GM12878 (cell line): ENCODE data around the gene CALD1. TPM values are rescaled to one million over a fixed set of nuclear protein-coding genes. Genes with fewer than 3 reads are reported as not detected.

Experiments used
- ATAC-seq: fragments of 200-7000 bp; cut with Tn5 transposase; 3 replicates; pipeline ENCODE4 v1.9.1; 2020; ENCODE audit warnings: mild to moderate bottlenecking, moderate library complexity
- BruUV-seq: library from RNA; stranded (reverse); fragments of 400-500 nt; replicated peaks from 2 replicates; lab custom pipeline; 2021; lab: Mats Ljungman, UMichigan
- CTCF ChIA-PET: fragments of 300-600 bp; sonication (Branson Sonifier 250); formaldehyde crosslinking; extraction: SDS; loops from one replicate; lab custom pipeline; 2021; ENCODE audit warnings: inconsistent platforms; lab: Yijun Ruan, JAX
- POLR2A ChIA-PET: fragments of 350-600 bp; formaldehyde crosslinking; extraction: SDS; loops from one replicate; lab custom pipeline; 2021; ENCODE audit warnings: inconsistent platforms; lab: Charles Lee
- RAD21 ChIA-PET: fragments of 300-600 bp; sonication (Branson Sonifier 250); formaldehyde crosslinking; loops from one replicate; lab custom pipeline; 2023; ENCODE audit warnings: antibody characterized with exemption; ENCODE audit not compliant: unreplicated experiment; lab: Charles Lee
- SMC1A ChIA-PET: fragments of 300-600 bp; sonication (Branson Sonifier 250); formaldehyde crosslinking; loops from one replicate; lab custom pipeline; 2023; ENCODE audit not compliant: unreplicated experiment, uncharacterized antibody; lab: Charles Lee
- DNase-seq: peaks from one replicate; pipeline ENCODE4 v3.0.0-alpha.2; 2011; ENCODE audit warnings: low read depth, low spot score
- FAIRE-seq: peaks from 3 replicates; lab custom pipeline; 2011; peaks lifted over from hg19 to GRCh38; lab: Jason Lieb, UNC
- H2AFZ ChIP-seq: 2 replicates; pipeline ENCODE4 v1.6.0; 2011; ENCODE audit warnings: low read depth, low read length, control low read depth; ENCODE audit not compliant: control insufficient read depth
- H3K27ac ChIP-seq: 2 replicates; pipeline ENCODE4 v1.5.1; 2011; ENCODE audit warnings: control low read depth; ENCODE audit not compliant: control insufficient read depth, insufficient read depth
- H3K27me3 ChIP-seq, 2 experiments: replicated peaks in 1 of 2; 2 replicates each; pipeline versions ENCODE4 v1.6.0 to v1.6.1; 2011; ENCODE audit warnings: low read length in 1 of 2; ENCODE audit not compliant: control insufficient read depth in 2 of 2, insufficient read depth in 2 of 2
- H3K36me3 ChIP-seq, 2 experiments: 2 replicates each; pipeline ENCODE4 v1.5.1; 2011; ENCODE audit warnings: low read length in 1 of 2; ENCODE audit not compliant: control insufficient read depth in 2 of 2, insufficient read depth in 2 of 2
- H3K4me1 ChIP-seq: 2 replicates; pipeline ENCODE4 v1.6.1; 2011; ENCODE audit warnings: mild to moderate bottlenecking, low read length, moderate library complexity, mixed read lengths; ENCODE audit not compliant: control insufficient read depth, insufficient read depth
- H3K4me2 ChIP-seq: 2 replicates; pipeline ENCODE4 v1.6.0; 2011; ENCODE audit warnings: control low read depth; ENCODE audit not compliant: control insufficient read depth, insufficient read depth
- H3K4me3 ChIP-seq: fragments of 200-600 bp; sonication (generic); 2 replicates; pipeline ENCODE4 v1.5.1; 2016
- H3K79me2 ChIP-seq: 2 replicates; pipeline ENCODE4 v1.6.0; 2011; ENCODE audit warnings: low read length; ENCODE audit not compliant: control insufficient read depth, insufficient read depth
- H3K9ac ChIP-seq: 2 replicates; pipeline ENCODE4 v1.8.0; 2011; ENCODE audit warnings: low read length, control low read depth, mixed read lengths; ENCODE audit not compliant: control insufficient read depth, insufficient read depth
- H3K9me3 ChIP-seq: replicated peaks from 3 replicates; pipeline ENCODE4 v1.5.1; 2011; ENCODE audit warnings: mild to moderate bottlenecking, low read length; ENCODE audit not compliant: control insufficient read depth, insufficient read depth
- H4K20me1 ChIP-seq: 2 replicates; pipeline ENCODE4 v1.6.0; 2011; ENCODE audit not compliant: control insufficient read depth, insufficient read depth
- BACH1 ChIP-seq: fragments of 450-650 bp; IDR thresholded peaks from 2 replicates; pipeline ENCODE4 v1.6.1; 2017; ENCODE audit warnings: mild to moderate bottlenecking, borderline replicate concordance
- CHD1 ChIP-seq: IDR thresholded peaks from 2 replicates; pipeline ENCODE4 v1.6.1; 2012; ENCODE audit warnings: low read depth, low read length, improper control_type of control experiment
- EED ChIP-seq: sonication (generic); IDR thresholded peaks from 2 replicates; pipeline ENCODE4 v1.6.1; 2016; ENCODE audit warnings: antibody characterized with exemption, low read depth
- EP300 ChIP-seq, 2 experiments: fragments of 150-350 bp in 1 of 2; IDR thresholded peaks; 2 replicates each; pipeline ENCODE4 v1.6.1; 2011 to 2012; ENCODE audit warnings: low read depth in 2 of 2, low read length in 2 of 2, borderline replicate concordance in 1 of 2, improper control_type of control experiment in 1 of 2, inconsistent platforms in 1 of 2; ENCODE audit not compliant: control insufficient read depth in 1 of 2
- GATAD2B ChIP-seq: fragments of 450-650 bp; conservative IDR thresholded peaks from 2 replicates; pipeline ENCODE4 v1.6.1; 2017; ENCODE audit warnings: low read depth, mild to moderate bottlenecking, moderate library complexity
- HDAC2 ChIP-seq: fragments of 200-600 bp; sonication (generic); IDR thresholded peaks from 2 replicates; pipeline ENCODE4 v1.6.1; 2017
- NFYA ChIP-seq: IDR thresholded peaks from 2 replicates; pipeline ENCODE4 v1.6.1; 2011; ENCODE audit warnings: low read depth, mild to moderate bottlenecking, low read length, improper control_type of control experiment, borderline replicate concordance
- NR2C2 ChIP-seq: IDR thresholded peaks from 2 replicates; pipeline ENCODE4 v1.6.1; 2011; ENCODE audit warnings: borderline replicate concordance, low read depth; ENCODE audit not compliant: control insufficient read depth, insufficient read length
- PML ChIP-seq: IDR thresholded peaks from 2 replicates; pipeline ENCODE4 v1.6.1; 2012; ENCODE audit warnings: low read length, inconsistent platforms
- RB1 ChIP-seq: fragments of 450-650 bp; formaldehyde crosslinking; IDR thresholded peaks from 2 replicates; pipeline ENCODE4 v1.6.1; 2017; ENCODE audit warnings: mild to moderate bottlenecking, borderline replicate concordance
- SP1 ChIP-seq: IDR thresholded peaks from one replicate; pipeline ENCODE4 v1.6.1; 2011; ENCODE audit warnings: low read depth, low read length
- SUPT20H ChIP-seq: IDR thresholded peaks from 2 replicates; pipeline ENCODE4 v1.6.1; 2011; ENCODE audit warnings: low read depth, mild to moderate bottlenecking, low read length, moderate library complexity, borderline replicate concordance; ENCODE audit not compliant: control insufficient read depth
- WRNIP1 ChIP-seq: IDR thresholded peaks from 2 replicates; pipeline ENCODE4 v1.6.1; 2011; ENCODE audit warnings: low read depth, low read length, improper control_type of control experiment, borderline replicate concordance
- YBX1 ChIP-seq: fragments of 450-650 bp; IDR thresholded peaks from 2 replicates; pipeline ENCODE4 v1.6.1; 2016; ENCODE audit warnings: antibody characterized with exemption
- ZBED1 ChIP-seq: IDR thresholded peaks from 2 replicates; pipeline ENCODE4 v1.6.1; 2016; ENCODE audit warnings: borderline replicate concordance
- ZNF622 ChIP-seq: fragments of 450-650 bp; IDR thresholded peaks from 2 replicates; pipeline ENCODE4 v1.6.1; 2017; ENCODE audit warnings: mild to moderate bottlenecking, inconsistent platforms
- WGBS: methylation state at CpG from one replicate; pipeline ENCODE4 v1.1.6; 2016; ENCODE audit warnings: low lambda C conversion rate; ENCODE audit not compliant: insufficient replicate concordance, insufficient coverage; ENCODE audit errors: missing lambda C conversion rate; 5-methylcytosine and 5-hydroxymethylcytosine counted together
- in situ Hi-C: fragments of 300-500 bp; cut with MboI; formaldehyde crosslinking; loops from 9 replicates; pipeline ENCODE4 v1.14.3; 2018; ENCODE audit warnings: mixed read lengths
- intact Hi-C: fragments of 100-400 bp; cut with micrococcal nuclease; formaldehyde crosslinking; loops from one replicate; pipeline ENCODE4 v1.14.2; 2022; ENCODE audit not compliant: unreplicated experiment
- polyA plus RNA-seq, 11 experiments: library from polyadenylated mRNA; depleted of rRNA in 4 of 11; unstranded in 6 of 11; stranded (reverse) in 5 of 11; fragments of >200 nt; fragmentation: Nextera tagmentation in 4 of 11; fragmentation: Illumina TruSeq in 1 of 11; extraction: Ambion mirVana in 4 of 11; extraction: Trizol in 1 of 11; gene quantifications; 1 replicate in 1 of 11; 2 replicates in 10 of 11; pipeline versions ENCODE4 v1.2.1 to v1.2.3, GENCODE V29; 2011 to 2016; ENCODE audit warnings: inconsistent platforms in 2 of 11, missing spikeins in 2 of 11, low read depth in 1 of 11
- total RNA-seq, 4 experiments: library from RNA; depleted of rRNA in 3 of 4; stranded (reverse); fragments of >200 nt in 3 of 4; fragmentation: Illumina TruSeq in 1 of 4; extraction: Trizol in 1 of 4; gene quantifications; 2 replicates each; pipeline versions ENCODE4 v1.2.1 to v1.2.3, GENCODE V29; 2013 to 2021
- TF ChIP-seq, protein P1 (sequence below): fragments of 450-650 bp; IDR thresholded peaks from 2 replicates; pipeline ENCODE4 v1.6.1; 2018; ENCODE audit warnings: mild to moderate bottlenecking, low read depth, moderate library complexity; ENCODE audit not compliant: partially characterized antibody

The CALD1 gene
- total and polyA plus RNA-seq, 10 of the 15 experiments (the other 5 are each of a cell fraction or from before 2014, with no cell fraction given) = 0.03 to 1.3 (median 0.22) TPM

- Histone ChIP-seq H3K4me1 (no peaks in the 10 kb centered on the region), H2AFZ (no peak overlapping the region), H3K36me3 (no peaks in the 10 kb centered on the region), H3K9ac (no peak overlapping the region)
- FAIRE-seq = no peak
- SMC1A ChIA-PET = interaction anchor here (1.1 to 1.8 kb wide), 2 partner anchors 24 to 202 kb away, joined by 3 to 4 read pairs; no protein-coding TSS in a partner anchor
- POLR2A ChIA-PET = no interaction called here
- no peak for ATAC-seq
- TF ChIP-seq HDAC2 = no peak
- TF ChIP-seq RB1 = no peak
- TF ChIP-seq ZBED1 = no peak
- TF ChIP-seq WRNIP1 = no peak
- TF ChIP-seq ZNF622 = no peak
- no peak for TF ChIP-seq SUPT20H
- TF ChIP-seq SP1 = no peak
- no peak for TF ChIP-seq BACH1
- no peak for TF ChIP-seq GATAD2B
- TF ChIP-seq, protein P1, sequence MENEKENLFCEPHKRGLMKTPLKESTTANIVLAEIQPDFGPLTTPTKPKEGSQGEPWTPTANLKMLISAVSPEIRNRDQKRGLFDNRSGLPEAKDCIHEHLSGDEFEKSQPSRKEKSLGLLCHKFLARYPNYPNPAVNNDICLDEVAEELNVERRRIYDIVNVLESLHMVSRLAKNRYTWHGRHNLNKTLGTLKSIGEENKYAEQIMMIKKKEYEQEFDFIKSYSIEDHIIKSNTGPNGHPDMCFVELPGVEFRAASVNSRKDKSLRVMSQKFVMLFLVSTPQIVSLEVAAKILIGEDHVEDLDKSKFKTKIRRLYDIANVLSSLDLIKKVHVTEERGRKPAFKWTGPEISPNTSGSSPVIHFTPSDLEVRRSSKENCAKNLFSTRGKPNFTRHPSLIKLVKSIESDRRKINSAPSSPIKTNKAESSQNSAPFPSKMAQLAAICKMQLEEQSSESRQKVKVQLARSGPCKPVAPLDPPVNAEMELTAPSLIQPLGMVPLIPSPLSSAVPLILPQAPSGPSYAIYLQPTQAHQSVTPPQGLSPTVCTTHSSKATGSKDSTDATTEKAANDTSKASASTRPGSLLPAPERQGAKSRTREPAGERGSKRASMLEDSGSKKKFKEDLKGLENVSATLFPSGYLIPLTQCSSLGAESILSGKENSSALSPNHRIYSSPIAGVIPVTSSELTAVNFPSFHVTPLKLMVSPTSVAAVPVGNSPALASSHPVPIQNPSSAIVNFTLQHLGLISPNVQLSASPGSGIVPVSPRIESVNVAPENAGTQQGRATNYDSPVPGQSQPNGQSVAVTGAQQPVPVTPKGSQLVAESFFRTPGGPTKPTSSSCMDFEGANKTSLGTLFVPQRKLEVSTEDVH = no peak
- TF ChIP-seq EED = no peak
- no peak for TF ChIP-seq NR2C2
- no peak for TF ChIP-seq NFYA
- TF ChIP-seq YBX1 = no peak
- TF ChIP-seq PML = no peak
- no peak for TF ChIP-seq EP300 (IDR thresholded peaks at IDR 0.05; ENCODE audit: borderline replicate concordance in 1 of 2, control insufficient read depth in 1 of 2, low read depth in 2 of 2, low read length in 2 of 2)
- TF ChIP-seq CHD1 = no peak
- TF ChIP-seq, all 136 proteins: peak for 0
- no peaks in the 10 kb centered on the region for H3K9me3 ChIP-seq
- no peak for DNase-seq
- in situ Hi-C loops (no loop called here), intact Hi-C loops (no loop called here)
- RAD21 ChIA-PET = no interaction called here
- H3K4me3 ChIP-seq = no peak overlapping the region
- WGBS = 68% methylated on average over 6 of the region's 6 CpGs
- no peaks in the 10 kb centered on the region for H3K27me3 ChIP-seq
- no peak overlapping the region for H3K4me2 ChIP-seq
- H3K79me2 ChIP-seq = no peaks in the 10 kb centered on the region
- H4K20me1 ChIP-seq = no peaks in the 10 kb centered on the region
- BruUV-seq = no TSS peak
- CTCF ChIA-PET = interaction anchor here (1.4 kb wide), 1 partner anchor 17 kb away, joined by 4 read pairs; no protein-coding TSS in a partner anchor
- no peak overlapping the region for H3K27ac ChIP-seq
These were observed 46.7 kb upstream of the CALD1 start for GRCh38 chr7:134732728-134733127.
